GM12875 (cell line): ENCODE measurements around the gene PYCR2.

ENCODE experiments used
- H3K4me3 ChIP-seq: one replicate; pipeline ENCODE4 v1.5.1; 2011; ENCODE audit warnings: low read depth, low read length, control low read depth
- TF ChIP-seq, protein P1 (sequence below): IDR thresholded peaks from 2 replicates; pipeline ENCODE4 v1.5.1; 2011; ENCODE audit warnings: low read depth, mild to moderate bottlenecking, control low read depth, inconsistent platforms, low read length, moderate library complexity, borderline replicate concordance; ENCODE audit not compliant: insufficient read depth

Gene PYCR2

DNA sequence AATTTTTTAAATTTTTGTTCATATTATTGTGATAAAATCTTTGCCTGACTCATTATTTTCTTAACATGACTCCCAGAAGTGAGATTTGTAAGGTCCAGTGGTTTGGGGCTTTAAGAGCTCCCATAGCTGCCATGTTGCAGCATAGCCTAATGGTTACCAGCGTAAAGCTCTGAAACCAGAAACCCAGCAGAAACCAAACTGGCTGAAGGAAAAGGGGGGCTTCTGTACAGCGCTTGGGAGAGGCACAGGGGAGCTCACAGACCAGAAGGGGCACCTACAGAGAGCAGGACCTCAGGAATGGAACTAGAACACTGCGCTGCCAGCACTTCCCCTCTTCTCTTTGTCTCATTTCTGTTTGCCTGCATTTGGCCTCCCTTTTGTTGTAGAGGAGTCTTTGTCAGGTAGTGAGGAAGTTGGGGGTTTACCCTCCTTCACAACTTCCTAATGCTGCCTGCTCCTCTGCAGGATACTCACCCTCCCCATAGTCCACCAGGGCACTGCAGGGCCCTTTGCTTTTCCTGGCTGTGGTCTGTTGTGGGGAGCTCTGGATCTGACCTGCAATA, 2.6 kb upstream of the PYCR2 start:
- H3K4me3 ChIP-seq, result no peak overlapping the region
- TF ChIP-seq, protein P1, sequence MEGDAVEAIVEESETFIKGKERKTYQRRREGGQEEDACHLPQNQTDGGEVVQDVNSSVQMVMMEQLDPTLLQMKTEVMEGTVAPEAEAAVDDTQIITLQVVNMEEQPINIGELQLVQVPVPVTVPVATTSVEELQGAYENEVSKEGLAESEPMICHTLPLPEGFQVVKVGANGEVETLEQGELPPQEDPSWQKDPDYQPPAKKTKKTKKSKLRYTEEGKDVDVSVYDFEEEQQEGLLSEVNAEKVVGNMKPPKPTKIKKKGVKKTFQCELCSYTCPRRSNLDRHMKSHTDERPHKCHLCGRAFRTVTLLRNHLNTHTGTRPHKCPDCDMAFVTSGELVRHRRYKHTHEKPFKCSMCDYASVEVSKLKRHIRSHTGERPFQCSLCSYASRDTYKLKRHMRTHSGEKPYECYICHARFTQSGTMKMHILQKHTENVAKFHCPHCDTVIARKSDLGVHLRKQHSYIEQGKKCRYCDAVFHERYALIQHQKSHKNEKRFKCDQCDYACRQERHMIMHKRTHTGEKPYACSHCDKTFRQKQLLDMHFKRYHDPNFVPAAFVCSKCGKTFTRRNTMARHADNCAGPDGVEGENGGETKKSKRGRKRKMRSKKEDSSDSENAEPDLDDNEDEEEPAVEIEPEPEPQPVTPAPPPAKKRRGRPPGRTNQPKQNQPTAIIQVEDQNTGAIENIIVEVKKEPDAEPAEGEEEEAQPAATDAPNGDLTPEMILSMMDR, result no peak

DNA sequence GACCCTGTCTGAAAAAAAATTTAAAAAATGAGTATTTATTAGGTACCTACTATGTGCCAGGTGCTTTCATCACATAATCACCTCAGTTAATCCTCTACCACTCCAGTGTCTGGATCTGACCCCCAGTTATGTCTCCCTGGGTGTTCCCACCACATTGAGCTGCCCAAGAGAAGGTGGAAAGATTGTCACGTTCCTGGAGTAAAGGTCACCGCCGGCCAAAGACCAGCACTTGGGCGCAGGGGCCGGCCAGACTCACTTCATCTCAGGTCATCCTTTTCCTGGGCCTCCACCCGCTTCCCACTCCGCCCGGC, 714 bp downstream of the PYCR2 start:
- TF ChIP-seq, protein P1, result no peak
- peak overlapping the region; percentile 69 for H3K4me3 ChIP-seq

DNA sequence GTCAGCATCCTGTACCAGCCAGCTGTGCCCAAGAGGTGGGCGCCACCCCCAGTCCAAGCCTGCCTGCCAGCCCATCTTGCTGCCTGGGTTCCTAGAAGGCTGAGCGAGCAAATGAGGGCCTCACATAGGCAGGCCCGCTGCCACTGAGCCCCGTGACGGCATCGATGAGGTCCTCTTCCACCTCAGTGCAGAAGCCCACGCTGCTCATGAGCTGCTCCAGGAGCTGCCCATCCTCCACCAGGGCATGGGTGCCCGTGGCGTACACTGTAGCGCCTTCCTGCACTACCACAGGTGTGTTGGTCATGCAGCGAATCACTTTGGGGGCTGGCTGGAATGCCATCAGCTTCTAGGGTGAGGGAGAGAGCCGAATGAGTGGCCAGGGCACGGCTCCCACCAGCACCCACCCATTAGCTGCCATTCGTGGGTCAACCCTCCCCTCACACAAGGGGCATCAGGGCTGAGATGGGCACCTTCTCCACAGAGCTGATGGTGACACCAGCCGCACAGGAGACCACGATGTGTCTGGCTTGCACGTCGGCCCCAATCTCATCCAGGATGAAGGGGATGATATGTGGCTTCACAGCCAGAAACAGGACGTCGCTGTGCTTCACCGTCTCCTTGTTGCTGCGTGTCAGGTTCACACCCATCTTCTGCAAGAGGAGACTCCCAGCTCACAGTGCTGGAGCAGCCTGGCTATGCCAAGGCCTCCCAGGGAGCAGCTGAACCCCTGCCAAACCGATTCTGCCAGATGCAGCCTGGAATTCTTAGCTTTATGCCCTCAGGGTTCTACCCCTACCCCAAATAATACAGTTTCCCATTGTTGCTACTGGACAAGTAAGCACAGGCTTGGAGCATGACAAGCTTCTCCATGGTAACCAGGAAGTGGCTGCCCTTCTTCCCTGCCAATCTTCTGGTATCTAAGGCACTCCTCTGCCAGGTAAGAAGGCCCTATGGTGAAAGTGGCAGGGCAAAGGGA, 2.0 kb downstream of the PYCR2 start:
- TF ChIP-seq, protein P1, result no peak
- no peak overlapping the region for H3K4me3 ChIP-seq

DNA sequence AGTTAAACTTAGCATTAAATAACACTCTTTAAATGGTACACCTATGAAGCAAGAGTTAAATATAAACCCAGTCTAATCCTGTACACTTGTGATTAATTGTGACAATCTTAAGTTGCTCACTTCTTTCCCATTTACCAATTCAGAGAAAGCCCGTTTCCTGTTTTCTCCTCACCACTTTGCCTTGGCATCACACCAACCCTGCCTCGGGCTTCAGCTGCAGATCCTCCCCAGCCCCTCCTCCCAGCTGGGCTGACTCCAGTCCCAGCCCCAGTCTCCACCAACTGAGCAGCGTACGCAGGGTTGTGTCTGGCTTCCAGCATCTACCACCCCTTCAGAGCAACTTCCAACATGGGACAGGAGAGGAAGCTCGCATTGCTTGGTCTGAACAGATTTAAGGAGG, 4.1 kb downstream of the PYCR2 start:
- TF ChIP-seq, protein P1, result no peak
- no peak overlapping the region for H3K4me3 ChIP-seq

DNA sequence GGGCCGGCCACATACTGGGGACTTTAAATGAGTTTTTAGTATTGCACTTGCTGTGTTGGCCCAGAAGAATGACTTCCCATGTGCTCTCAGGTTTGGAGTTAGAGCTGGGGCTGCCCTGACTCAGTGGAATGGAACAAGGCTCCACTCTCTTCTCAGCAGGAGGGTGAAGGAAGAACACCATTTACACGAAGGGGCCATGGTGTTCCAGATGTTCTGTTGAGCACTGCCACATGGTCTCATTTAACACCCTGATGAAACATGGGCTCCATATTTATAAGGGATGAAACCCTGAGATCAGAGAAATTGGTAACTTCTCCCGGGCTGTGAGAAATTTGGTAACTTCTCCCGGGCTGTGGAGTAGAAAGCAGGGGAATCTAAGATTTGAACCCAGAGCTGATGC, 5.8 kb downstream of the PYCR2 start:
- H3K4me3 ChIP-seq, result no peak overlapping the region
- TF ChIP-seq, protein P1, result no peak

DNA sequence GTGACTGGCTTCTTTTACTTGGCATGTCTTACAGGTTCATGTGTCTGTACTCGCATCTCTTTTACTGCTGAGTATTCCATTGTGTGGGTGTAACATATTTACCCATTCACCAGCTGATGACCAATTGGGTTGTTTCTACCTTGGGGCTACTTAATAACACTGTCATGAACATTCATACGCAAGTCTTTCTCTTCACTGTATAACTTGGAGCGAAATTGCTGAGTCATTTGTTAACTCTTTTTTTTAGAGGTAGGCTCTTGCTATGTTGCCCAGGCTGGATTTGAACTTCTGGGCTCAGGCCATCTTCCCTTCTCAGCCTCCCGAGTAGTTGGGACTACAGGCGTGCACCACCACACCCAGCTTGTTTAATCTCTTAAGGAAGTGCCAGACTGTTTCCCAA, 6.5 kb downstream of the PYCR2 start:
- no peak overlapping the region for H3K4me3 ChIP-seq

More for the DNA sequence above, 6.5 kb downstream of the PYCR2 start:
- TF ChIP-seq, protein P1, result no peak
